ENCODE data around the gene ETDC. TPM values are rescaled to one million over a fixed set of nuclear protein-coding genes. Genes with fewer than 3 reads are reported as not detected.

ETDC gene
- total and polyA plus RNA-seq, 2 experiments from 2014 or later, result not detected

GRCh38 chrX:135347381-135348016 is 38.2 kb downstream of the ETDC start (continued):
- TF ChIP-seq ZNF462 (CRISPR knock-in tag; IDR thresholded peaks at IDR 0.05) (no peak), EZH2 (IDR thresholded peaks at IDR 0.05; ENCODE audit: low read depth, unreplicated experiment) (no peak)

GRCh38 chrX:135354288-135354687 is 45.0 kb downstream of the ETDC start:
- no peaks in the 10 kb centered on the region for H3F3A ChIP-seq (replicated peaks; ENCODE audit: low read depth)
- no peaks in the 10 kb centered on the region for H3K9me3 Mint-ChIP-seq
- H3K4me3 ChIP-seq, result no peak overlapping the region
- H3K4me1 ChIP-seq (ENCODE audit: insufficient read depth), result no peaks in the 10 kb centered on the region
- H3K36me3 Mint-ChIP-seq (ENCODE audit: low read depth), result peaks cover 13% of the 10 kb centered on the region
- H3K27me3 ChIP-seq (ENCODE audit: insufficient read depth), result no peaks in the 10 kb centered on the region
- peaks cover 2% of the 10 kb centered on the region for H3K27me3 Mint-ChIP-seq (ENCODE audit: insufficient read depth, low read depth, poor library complexity)
- no peak overlapping the region for H2AFZ ChIP-seq
- no peaks in the 10 kb centered on the region for H3K36me3 ChIP-seq (ENCODE audit: insufficient read depth)
- H4K20me1 ChIP-seq (replicated peaks; ENCODE audit: insufficient read depth), result no peaks in the 10 kb centered on the region; the same call in 1 of the 2 replicates
- no peaks in the 10 kb centered on the region for H3K79me2 ChIP-seq (replicated peaks; ENCODE audit: insufficient read depth)
- no peak overlapping the region for H3K27ac Mint-ChIP-seq
- no peaks in the 10 kb centered on the region for H3K4me1 Mint-ChIP-seq
- H3K4me3 Mint-ChIP-seq, result no peak overlapping the region
- no peaks in the 10 kb centered on the region for H3K9me2 ChIP-seq (ENCODE audit: insufficient read depth)
- DNase-seq (ENCODE audit: low spot score) (no peak), ATAC-seq (no peak)
- H3K27ac ChIP-seq (ENCODE audit: low read depth), result no peak overlapping the region
- no peak overlapping the region for H3K4me2 ChIP-seq
- TF ChIP-seq EZH2phosphoT487 (IDR thresholded peaks at IDR 0.05; ENCODE audit: unreplicated experiment) (no peak), JUNB (IDR thresholded peaks at IDR 0.05; ENCODE audit: unreplicated experiment) (no peak), NANOG (IDR thresholded peaks at IDR 0.05; ENCODE audit: borderline replicate concordance) (no peak), REST (IDR thresholded peaks at IDR 0.05; ENCODE audit: unreplicated experiment) (no peak), ZNF331 (CRISPR knock-in tag; IDR thresholded peaks at IDR 0.05; ENCODE audit: low read depth) (no peak), ZNF114 (CRISPR knock-in tag; IDR thresholded peaks at IDR 0.05) (no peak), ETS1 (IDR thresholded peaks at IDR 0.05) (no peak), STAT1 (IDR thresholded peaks at IDR 0.05; ENCODE audit: unreplicated experiment) (no peak)

Measured in GM23338 (cell line).